IMR-90 (cell line): ENCODE measurements around the gene CFAP221. TPM values are rescaled to one million over a fixed set of nuclear protein-coding genes. Genes with fewer than 3 reads are reported as not detected.

Experiments used
- ATAC-seq: fragments of 200-7000 bp; cut with Tn5 transposase; 2 replicates; pipeline ENCODE4 v1.9.1; 2020; ENCODE audit warnings: low read depth, mild to moderate bottlenecking, moderate library complexity
- BruUV-seq: library from RNA; stranded (reverse); fragments of 400-500 nt; replicated peaks from 2 replicates; lab custom pipeline; 2021; lab: Mats Ljungman, UMichigan
- CTCF ChIA-PET: fragments of 300-600 bp; formaldehyde crosslinking; extraction: SDS; loops from one replicate; lab custom pipeline; 2021; ENCODE audit warnings: antibody characterized with exemption; lab: Yijun Ruan, JAX
- POLR2A ChIA-PET: fragments of 300-600 bp; sonication (Branson Sonifier 250); formaldehyde crosslinking; loops from one replicate; lab custom pipeline; 2022; ENCODE audit warnings: antibody characterized with exemption; ENCODE audit not compliant: unreplicated experiment; lab: Charles Lee
- DNase-seq: peaks from one replicate; pipeline ENCODE4 v3.0.0; 2013
- H2AFZ ChIP-seq: replicated peaks from 2 replicates; pipeline ENCODE3; 2013; ENCODE audit warnings: low read length, mild to moderate bottlenecking; ENCODE audit not compliant: poor library complexity
- H2AK5ac ChIP-seq: 2 replicates; pipeline ENCODE4 v1.6.1; 2013; ENCODE audit warnings: low read depth, low read length, inconsistent platforms
- H2AK9ac ChIP-seq: replicated peaks from 2 replicates; pipeline ENCODE3; 2013; ENCODE audit warnings: mild to moderate bottlenecking, low read depth, low read length, moderate library complexity; ENCODE audit not compliant: poor library complexity
- H2BK120ac ChIP-seq: 2 replicates; pipeline ENCODE4 v1.6.1; 2013; ENCODE audit warnings: low read depth, low read length, inconsistent platforms
- H2BK15ac ChIP-seq: 3 replicates; pipeline ENCODE4 v1.6.1; 2013; ENCODE audit warnings: low read depth, low read length, inconsistent platforms
- H2BK20ac ChIP-seq: 2 replicates; pipeline ENCODE4 v1.6.1; 2013; ENCODE audit warnings: low read depth, mild to moderate bottlenecking, inconsistent platforms, low read length, moderate library complexity
- H2BK5ac ChIP-seq: 2 replicates; pipeline ENCODE4 v1.6.1; 2013; ENCODE audit warnings: mild to moderate bottlenecking, low read depth, low read length, inconsistent platforms; ENCODE audit not compliant: poor library complexity, severe bottlenecking
- H3K14ac ChIP-seq: replicated peaks from 2 replicates; pipeline ENCODE4 v1.6.1; 2013; ENCODE audit warnings: low read depth, low read length, inconsistent platforms
- H3K18ac ChIP-seq: 2 replicates; pipeline ENCODE4 v1.6.1; 2013; ENCODE audit warnings: low read depth, low read length, control low read depth
- H3K23ac ChIP-seq: 2 replicates; pipeline ENCODE4 v1.6.1; 2013; ENCODE audit warnings: low read depth, low read length, inconsistent platforms
- H3K27ac ChIP-seq: 2 replicates; pipeline ENCODE4 v1.5.1; 2013; ENCODE audit warnings: mild to moderate bottlenecking, control low read depth, low read length; ENCODE audit not compliant: insufficient read depth
- H3K27me3 ChIP-seq: 2 replicates; pipeline ENCODE4 v1.6.1; 2013; ENCODE audit warnings: low read length; ENCODE audit not compliant: control insufficient read depth, insufficient read depth
- H3K36me3 ChIP-seq: 2 replicates; pipeline ENCODE4 v1.6.1; 2013; ENCODE audit warnings: low read length, mixed read lengths; ENCODE audit not compliant: control insufficient read depth, insufficient read depth
- H3K4ac ChIP-seq: 2 replicates; pipeline ENCODE4 v1.6.1; 2013; ENCODE audit warnings: low read depth, low read length, inconsistent platforms
- H3K4me1 ChIP-seq: 2 replicates; pipeline ENCODE4 v1.6.1; 2013; ENCODE audit warnings: low read length, mixed read lengths; ENCODE audit not compliant: control insufficient read depth, insufficient read depth
- H3K4me2 ChIP-seq: 2 replicates; pipeline ENCODE4 v1.6.1; 2013; ENCODE audit warnings: low read depth, mild to moderate bottlenecking, control low read depth, low read length, moderate library complexity
- H3K4me3 ChIP-seq: 2 replicates; pipeline ENCODE4 v1.5.1; 2013; ENCODE audit warnings: low read depth, mild to moderate bottlenecking, control low read depth, low read length, moderate library complexity; ENCODE audit not compliant: insufficient read depth
- H3K56ac ChIP-seq: 2 replicates; pipeline ENCODE4 v1.6.1; 2013; ENCODE audit warnings: low read length, inconsistent platforms; ENCODE audit not compliant: insufficient read depth; ENCODE audit errors: extremely low read depth
- H3K79me1 ChIP-seq, 2 experiments: 2 replicates each; pipeline ENCODE4 v1.6.1; 2013; ENCODE audit warnings: low read length in 2 of 2, inconsistent platforms in 1 of 2, low read depth in 1 of 2
- H3K9ac ChIP-seq: 2 replicates; pipeline ENCODE4 v1.6.1; 2013; ENCODE audit warnings: low read depth, low read length, control low read depth
- H3K9me1 ChIP-seq: 2 replicates; pipeline ENCODE4 v1.6.1; 2013; ENCODE audit warnings: low read length, inconsistent platforms; ENCODE audit not compliant: insufficient read depth
- H3K9me3 ChIP-seq: 2 replicates; pipeline ENCODE4 v1.6.1; 2013; ENCODE audit warnings: low read length; ENCODE audit not compliant: control insufficient read depth, insufficient read depth
- H4K20me1 ChIP-seq: 2 replicates; pipeline ENCODE4 v1.6.1; 2013; ENCODE audit warnings: low read length, inconsistent platforms; ENCODE audit not compliant: insufficient read depth
- H4K5ac ChIP-seq: 2 replicates; pipeline ENCODE4 v1.6.1; 2013; ENCODE audit warnings: mild to moderate bottlenecking, low read depth, low read length, control low read depth
- H4K8ac ChIP-seq, 2 experiments: 2 replicates each; pipeline ENCODE4 v1.6.1; 2013; ENCODE audit warnings: low read depth in 2 of 2, low read length in 2 of 2, control low read depth in 1 of 2, inconsistent platforms in 1 of 2
- H4K91ac ChIP-seq: 2 replicates; pipeline ENCODE4 v1.6.1; 2013; ENCODE audit warnings: low read depth, low read length, inconsistent platforms; ENCODE audit not compliant: insufficient read depth
- BHLHE40 ChIP-seq: fragments of 150-350 bp; IDR thresholded peaks from 2 replicates; pipeline ENCODE4 v1.6.1; 2016; ENCODE audit warnings: mild to moderate bottlenecking, low read depth, low read length
- CHD1 ChIP-seq: IDR thresholded peaks from 2 replicates; pipeline ENCODE4 v1.6.1; 2012; ENCODE audit warnings: low read depth, low read length, improper control_type of control experiment
- FOS ChIP-seq: fragments of 150-350 bp; IDR thresholded peaks from 2 replicates; pipeline ENCODE4 v1.6.1; 2016; ENCODE audit warnings: low read depth, low read length
- MAFK ChIP-seq: IDR thresholded peaks from 2 replicates; pipeline ENCODE4 v1.6.1; 2012; ENCODE audit warnings: low read depth, low read length, improper control_type of control experiment
- MAZ ChIP-seq: IDR thresholded peaks from 2 replicates; pipeline ENCODE4 v1.6.1; 2012; ENCODE audit warnings: low read depth, mild to moderate bottlenecking, low read length, improper control_type of control experiment, moderate library complexity, borderline replicate concordance
- MXI1 ChIP-seq: IDR thresholded peaks from 2 replicates; pipeline ENCODE4 v1.6.1; 2012; ENCODE audit warnings: low read depth, mild to moderate bottlenecking, low read length, moderate library complexity, borderline replicate concordance
- POLR2A ChIP-seq: IDR thresholded peaks from 2 replicates; pipeline ENCODE4 v1.6.1; 2012; ENCODE audit warnings: mild to moderate bottlenecking, low read depth, low read length
- RAD21 ChIP-seq: IDR thresholded peaks from 2 replicates; pipeline ENCODE4 v1.6.1; 2012; ENCODE audit warnings: low read length, improper control_type of control experiment
- RCOR1 ChIP-seq: IDR thresholded peaks from 2 replicates; pipeline ENCODE4 v1.6.1; 2012; ENCODE audit warnings: mild to moderate bottlenecking, low read length, improper control_type of control experiment; ENCODE audit not compliant: insufficient replicate concordance
- RFX5 ChIP-seq: IDR thresholded peaks from 2 replicates; pipeline ENCODE4 v1.8.0; 2012; ENCODE audit warnings: low read depth, mild to moderate bottlenecking, low read length, moderate library complexity
- SMC3 ChIP-seq: fragments of 150-350 bp; IDR thresholded peaks from 2 replicates; pipeline ENCODE4 v1.6.1; 2016; ENCODE audit warnings: low read depth, mild to moderate bottlenecking, antibody characterized with exemption, low read length, moderate library complexity
- WGBS, 2 experiments: methylation state at CpG; one replicate each; pipeline versions ENCODE4 v1.1.5 to v1.1.7; 2013; ENCODE audit warnings: missing lambda C conversion rate in 2 of 2; ENCODE audit not compliant: insufficient read length in 1 of 2; ENCODE audit errors: extremely low coverage in 2 of 2; 5-methylcytosine and 5-hydroxymethylcytosine counted together
- dilution Hi-C: fragments of 300-500 bp; cut with HindIII; formaldehyde crosslinking; loops from one replicate; pipeline ENCODE4 v1.14.3; 2018; ENCODE audit warnings: low sequenced_read_pairs; ENCODE audit not compliant: unreplicated experiment
- in situ Hi-C: fragments of 300-500 bp; cut with MboI; formaldehyde crosslinking; loops from 3 replicates; pipeline ENCODE4 v1.14.3; 2019; ENCODE audit warnings: low sequenced_read_pairs, inconsistent platforms, mixed read lengths
- intact Hi-C: fragments of 100-400 bp; cut with micrococcal nuclease; formaldehyde crosslinking; loops from 2 replicates; pipeline ENCODE4 v1.10.0; 2022
- polyA plus RNA-seq, 3 experiments: library from polyadenylated mRNA; depleted of rRNA; stranded (reverse); fragments of >200 nt; gene quantifications; 2 replicates each; pipeline ENCODE4 v1.2.3, GENCODE V29; 2012; ENCODE audit warnings: low replicate concordance in 1 of 3
- total RNA-seq: library from RNA; depleted of rRNA; stranded (reverse); fragments of >200 nt; gene quantifications from 2 replicates; pipeline ENCODE4 v1.2.3, GENCODE V29; 2012
- TF ChIP-seq, protein P1 (sequence below): fragments of 150-350 bp; IDR thresholded peaks from 2 replicates; pipeline ENCODE4 v1.6.1; 2017; ENCODE audit warnings: mild to moderate bottlenecking, antibody characterized with exemption, low read length, low read depth
- TF ChIP-seq, protein P2 (sequence below): conservative IDR thresholded peaks from 2 replicates; pipeline ENCODE4 v1.5.1; 2012; ENCODE audit warnings: mild to moderate bottlenecking, low read depth, low read length, improper control_type of control experiment
- TF ChIP-seq, protein P3 (sequence below): fragments of 150-350 bp; IDR thresholded peaks from 2 replicates; pipeline ENCODE4 v1.6.1; 2016; ENCODE audit warnings: low read depth, mild to moderate bottlenecking, low read length, moderate library complexity, borderline replicate concordance

The CFAP221 gene
- total and polyA plus RNA-seq, 2 of the 4 experiments (the other 2 are of a cell fraction): not detected

DNA sequence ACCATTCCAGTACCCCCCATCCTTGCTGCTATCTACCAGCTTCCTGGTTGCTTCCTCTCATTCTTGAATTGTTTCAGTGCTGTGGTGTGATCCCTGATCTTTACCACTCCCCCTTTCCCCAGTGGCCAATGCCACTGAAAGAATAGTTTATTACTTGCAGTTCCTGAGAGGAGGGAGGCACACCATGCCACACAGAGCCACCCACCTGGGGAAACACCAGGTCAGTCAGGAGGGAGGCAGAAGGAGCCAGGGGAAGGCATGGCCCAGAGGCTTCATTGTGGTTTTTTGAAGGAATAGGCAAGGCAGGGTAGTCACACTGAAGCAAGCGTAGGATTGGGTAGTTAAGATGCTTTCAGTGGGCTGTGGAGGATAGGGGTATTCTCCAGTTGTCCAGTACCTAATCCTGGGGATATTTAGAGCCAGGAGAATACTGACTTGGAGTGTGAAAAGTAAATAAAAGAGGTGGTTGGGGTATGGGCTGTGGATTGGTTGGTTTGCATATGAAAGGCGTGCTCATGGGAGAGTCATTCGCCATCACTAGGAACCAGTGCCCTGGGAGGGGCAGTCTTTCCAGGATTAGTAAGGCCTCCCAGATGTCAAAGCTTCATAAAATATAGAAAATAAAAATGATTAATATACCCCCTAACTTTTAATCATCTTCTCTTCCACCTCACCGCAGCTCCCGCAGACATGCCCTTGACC, 128.1 kb downstream of the CFAP221 start:
- Histone ChIP-seq H3K18ac (no peak overlapping the region), H3K14ac (no peak overlapping the region), H4K8ac (no peak overlapping the region), H2BK20ac (no peak overlapping the region), H3K4me1 (no peaks in the 10 kb centered on the region), H3K4me3 (no peak overlapping the region), H3K9ac (no peak overlapping the region), H3K9me1 (no peaks in the 10 kb centered on the region), H2BK5ac (no peak overlapping the region), H3K9me3 (no peaks in the 10 kb centered on the region), H3K27ac (no peak overlapping the region), H2AK9ac (no peak overlapping the region), H3K79me1 (no peaks in the 10 kb centered on the region), H2BK120ac (no peak overlapping the region), H4K5ac (no peak overlapping the region), H3K56ac (no peak overlapping the region), H3K4me2 (no peak overlapping the region), H4K91ac (no peak overlapping the region), H2BK15ac (no peak overlapping the region), H3K4ac (no peak overlapping the region), H3K36me3 (no peaks in the 10 kb centered on the region), H4K20me1 (no peaks in the 10 kb centered on the region), H2AK5ac (no peak overlapping the region), H3K23ac (no peak overlapping the region), H2AFZ (no peak overlapping the region), H3K27me3 (peaks cover 33% of the 10 kb centered on the region)
- ATAC-seq: no peak
- in situ Hi-C loops (no loop called here), intact Hi-C loops (no loop called here), dilution Hi-C loops (no loop called here)
- BruUV-seq: no TSS peak
- POLR2A ChIA-PET: no interaction called here
- CTCF ChIA-PET: no interaction called here
- 95% methylated on average over 2 of the region's 5 CpGs; no CpG with 5 or more reads in 1 of the 2 experiments for WGBS, 2 experiments
- TF ChIP-seq BHLHE40: no peak
- TF ChIP-seq, protein P1, sequence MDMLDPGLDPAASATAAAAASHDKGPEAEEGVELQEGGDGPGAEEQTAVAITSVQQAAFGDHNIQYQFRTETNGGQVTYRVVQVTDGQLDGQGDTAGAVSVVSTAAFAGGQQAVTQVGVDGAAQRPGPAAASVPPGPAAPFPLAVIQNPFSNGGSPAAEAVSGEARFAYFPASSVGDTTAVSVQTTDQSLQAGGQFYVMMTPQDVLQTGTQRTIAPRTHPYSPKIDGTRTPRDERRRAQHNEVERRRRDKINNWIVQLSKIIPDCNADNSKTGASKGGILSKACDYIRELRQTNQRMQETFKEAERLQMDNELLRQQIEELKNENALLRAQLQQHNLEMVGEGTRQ: no peak
- no peak for TF ChIP-seq RFX5
- TF ChIP-seq FOS: no peak
- no peak for TF ChIP-seq SMC3
- no peak for TF ChIP-seq MXI1
- TF ChIP-seq RCOR1: no peak
- TF ChIP-seq, protein P2, sequence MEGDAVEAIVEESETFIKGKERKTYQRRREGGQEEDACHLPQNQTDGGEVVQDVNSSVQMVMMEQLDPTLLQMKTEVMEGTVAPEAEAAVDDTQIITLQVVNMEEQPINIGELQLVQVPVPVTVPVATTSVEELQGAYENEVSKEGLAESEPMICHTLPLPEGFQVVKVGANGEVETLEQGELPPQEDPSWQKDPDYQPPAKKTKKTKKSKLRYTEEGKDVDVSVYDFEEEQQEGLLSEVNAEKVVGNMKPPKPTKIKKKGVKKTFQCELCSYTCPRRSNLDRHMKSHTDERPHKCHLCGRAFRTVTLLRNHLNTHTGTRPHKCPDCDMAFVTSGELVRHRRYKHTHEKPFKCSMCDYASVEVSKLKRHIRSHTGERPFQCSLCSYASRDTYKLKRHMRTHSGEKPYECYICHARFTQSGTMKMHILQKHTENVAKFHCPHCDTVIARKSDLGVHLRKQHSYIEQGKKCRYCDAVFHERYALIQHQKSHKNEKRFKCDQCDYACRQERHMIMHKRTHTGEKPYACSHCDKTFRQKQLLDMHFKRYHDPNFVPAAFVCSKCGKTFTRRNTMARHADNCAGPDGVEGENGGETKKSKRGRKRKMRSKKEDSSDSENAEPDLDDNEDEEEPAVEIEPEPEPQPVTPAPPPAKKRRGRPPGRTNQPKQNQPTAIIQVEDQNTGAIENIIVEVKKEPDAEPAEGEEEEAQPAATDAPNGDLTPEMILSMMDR: no peak
- TF ChIP-seq, protein P3, sequence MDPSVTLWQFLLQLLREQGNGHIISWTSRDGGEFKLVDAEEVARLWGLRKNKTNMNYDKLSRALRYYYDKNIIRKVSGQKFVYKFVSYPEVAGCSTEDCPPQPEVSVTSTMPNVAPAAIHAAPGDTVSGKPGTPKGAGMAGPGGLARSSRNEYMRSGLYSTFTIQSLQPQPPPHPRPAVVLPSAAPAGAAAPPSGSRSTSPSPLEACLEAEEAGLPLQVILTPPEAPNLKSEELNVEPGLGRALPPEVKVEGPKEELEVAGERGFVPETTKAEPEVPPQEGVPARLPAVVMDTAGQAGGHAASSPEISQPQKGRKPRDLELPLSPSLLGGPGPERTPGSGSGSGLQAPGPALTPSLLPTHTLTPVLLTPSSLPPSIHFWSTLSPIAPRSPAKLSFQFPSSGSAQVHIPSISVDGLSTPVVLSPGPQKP: no peak
- TF ChIP-seq RAD21: no peak
- TF ChIP-seq MAZ: no peak
- TF ChIP-seq MAFK: no peak
- no peak for TF ChIP-seq POLR2A
- TF ChIP-seq CHD1: no peak
- no peak for DNase-seq
